Epidermal melanocyte (primary cell): ENCODE measurements around the gene GMPR2.
A peak's percentile ranks its signal among the peaks of the same experiment; 100 is the strongest.

Experiments
- DNase-seq: peaks from one replicate; pipeline ENCODE4 v3.0.0; 2011; ENCODE audit warnings: low spot score; ENCODE audit not compliant: insufficient read length

Gene GMPR2

DNA sequence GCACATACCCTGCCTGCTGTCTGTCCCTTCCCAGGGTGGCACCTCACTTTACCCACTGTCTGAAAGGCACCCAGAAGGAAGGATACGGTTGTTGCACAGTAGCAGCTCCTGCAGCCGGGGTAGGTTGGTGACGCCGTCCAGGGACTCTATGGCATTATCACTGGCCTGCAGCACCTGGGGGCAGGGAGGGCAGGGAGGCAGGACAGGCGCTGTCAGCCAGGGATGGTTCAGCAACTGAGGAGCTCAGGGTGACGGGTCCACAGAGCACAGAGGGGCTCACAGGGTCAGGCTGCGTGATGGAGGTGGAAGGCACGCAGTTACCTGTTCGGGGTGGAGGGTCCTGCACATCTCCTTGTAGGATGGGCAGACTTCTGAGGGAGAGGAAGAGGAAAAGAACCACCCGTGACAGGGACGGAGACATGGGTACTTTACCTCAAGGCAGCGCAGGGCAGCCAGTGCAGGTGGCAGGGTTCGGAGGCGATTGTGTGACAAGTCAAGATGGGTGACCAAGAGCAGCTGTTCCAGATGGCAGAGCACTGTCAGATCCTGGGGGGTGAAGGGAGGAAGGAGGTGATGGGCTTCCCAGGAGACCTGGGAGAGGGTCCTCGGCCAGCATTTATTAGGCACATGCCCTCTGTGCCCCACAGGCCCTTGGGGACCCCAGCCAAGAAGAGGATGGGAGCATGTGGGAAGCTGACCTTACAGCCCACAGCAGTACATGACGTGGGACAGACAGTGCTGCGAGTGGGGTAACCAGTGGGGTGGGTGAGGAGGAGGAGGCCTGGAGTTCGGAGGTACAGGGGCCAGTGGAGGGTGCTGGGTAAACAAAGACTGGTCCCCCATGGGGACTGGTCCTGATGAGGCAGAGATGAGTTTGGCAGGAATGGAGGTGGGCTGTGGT, 33.9 kb downstream of the GMPR2 start:
- DNase-seq, result no peak

DNA sequence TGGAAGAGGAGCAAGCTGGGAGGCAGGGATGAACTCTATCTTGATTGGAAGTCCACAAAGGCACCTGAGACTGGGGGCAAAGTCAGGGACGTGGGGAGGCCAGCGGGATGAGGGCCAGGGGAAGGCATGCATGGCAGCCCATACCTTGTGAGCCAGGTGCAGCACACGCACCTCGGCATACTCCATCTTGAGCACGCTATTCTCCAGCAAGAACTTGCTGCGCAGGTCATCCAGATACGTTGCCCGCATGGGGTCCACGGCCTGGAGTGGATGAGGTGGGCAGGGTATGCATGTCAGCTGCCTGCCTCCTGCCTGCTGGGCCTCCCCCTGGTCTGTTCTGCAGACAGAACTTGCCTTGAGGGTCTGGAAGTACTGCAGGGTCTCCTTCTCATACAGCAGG, 34.8 kb downstream of the GMPR2 start:
- no peak for DNase-seq

DNA sequence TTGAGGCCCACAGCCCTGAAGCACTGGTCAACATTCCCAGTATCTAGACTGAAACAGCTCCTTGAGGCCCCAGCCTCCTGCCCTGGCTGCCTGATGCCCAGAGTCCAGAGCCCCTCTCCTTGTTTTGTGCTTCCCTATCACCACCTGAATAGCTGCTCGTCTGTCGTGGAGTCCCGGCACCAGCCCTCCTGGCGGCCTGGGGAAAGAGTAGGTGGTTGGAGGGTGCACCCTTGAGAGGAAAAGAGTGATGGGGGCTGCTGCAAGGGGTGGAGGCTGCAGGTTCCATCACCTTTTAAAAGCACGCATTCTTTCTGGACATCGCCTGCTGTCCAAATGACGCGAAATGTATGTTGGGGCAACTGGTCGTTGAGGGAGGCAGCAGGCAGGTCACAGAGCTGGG, 35.5 kb downstream of the GMPR2 start:
- no peak for DNase-seq

GRCh38 chr14:24269368-24269767, 36.6 kb downstream of the GMPR2 start:
- DNase-seq, result no peak

DNA sequence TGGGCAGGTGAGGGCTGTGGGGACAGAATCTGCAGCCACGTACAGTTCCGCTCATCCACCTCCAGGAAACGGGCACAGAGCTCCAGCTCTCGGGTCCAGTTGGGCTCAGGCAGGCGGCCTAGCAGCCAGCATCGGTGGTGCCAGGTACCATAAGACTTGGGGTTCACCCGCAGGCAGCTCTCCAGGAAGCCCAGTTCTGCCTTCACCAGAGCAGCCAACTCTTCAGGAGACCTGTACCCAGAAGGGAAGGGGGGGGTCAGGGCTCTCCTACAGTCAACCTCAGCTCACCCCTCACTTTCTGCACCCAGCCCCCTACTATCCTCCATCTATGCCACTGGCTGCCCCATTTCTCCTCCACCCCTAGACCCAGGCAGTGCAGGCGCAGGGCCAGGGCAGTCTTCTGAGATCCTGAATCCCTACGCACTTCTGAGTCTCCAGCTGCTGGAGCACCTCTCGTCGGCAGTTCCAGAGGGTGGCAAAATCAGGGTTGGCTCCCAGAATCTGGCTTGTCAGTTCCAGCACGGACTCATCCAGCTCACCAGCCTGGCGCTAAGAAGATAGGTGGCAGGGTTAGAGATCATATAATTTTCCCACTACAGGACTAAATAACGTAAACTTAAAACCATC, 37.3 kb downstream of the GMPR2 start:
- no peak for DNase-seq

DNA sequence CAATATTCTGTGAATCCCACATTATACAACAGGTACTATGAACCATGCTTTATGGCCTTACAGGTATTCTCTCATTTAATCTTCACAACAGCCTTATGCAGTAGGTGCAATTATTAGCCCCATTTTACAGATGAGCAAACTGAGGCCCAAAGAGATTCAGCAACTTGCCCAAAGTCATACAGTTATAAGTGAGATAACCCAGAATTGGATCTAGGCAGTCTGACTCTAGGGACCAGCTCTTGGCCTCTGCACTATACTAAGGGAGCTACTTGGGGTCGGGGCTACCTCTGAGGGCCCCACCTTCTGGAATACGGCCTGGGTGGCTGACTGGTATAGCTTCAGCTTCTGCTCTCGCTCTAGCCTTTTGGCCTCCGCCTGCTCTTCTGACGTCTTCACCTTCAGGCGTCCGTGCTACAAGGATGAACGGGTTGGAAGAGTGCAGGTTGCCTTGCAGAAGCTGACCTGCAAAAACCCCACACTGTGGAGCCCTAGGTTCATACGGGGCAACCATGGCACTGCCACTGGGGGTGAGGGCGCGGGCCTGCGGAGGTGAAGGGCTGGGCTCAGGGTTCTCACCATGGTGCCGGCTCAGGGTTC, 37.9 kb downstream of the GMPR2 start:
- DNase-seq, result no peak

DNA sequence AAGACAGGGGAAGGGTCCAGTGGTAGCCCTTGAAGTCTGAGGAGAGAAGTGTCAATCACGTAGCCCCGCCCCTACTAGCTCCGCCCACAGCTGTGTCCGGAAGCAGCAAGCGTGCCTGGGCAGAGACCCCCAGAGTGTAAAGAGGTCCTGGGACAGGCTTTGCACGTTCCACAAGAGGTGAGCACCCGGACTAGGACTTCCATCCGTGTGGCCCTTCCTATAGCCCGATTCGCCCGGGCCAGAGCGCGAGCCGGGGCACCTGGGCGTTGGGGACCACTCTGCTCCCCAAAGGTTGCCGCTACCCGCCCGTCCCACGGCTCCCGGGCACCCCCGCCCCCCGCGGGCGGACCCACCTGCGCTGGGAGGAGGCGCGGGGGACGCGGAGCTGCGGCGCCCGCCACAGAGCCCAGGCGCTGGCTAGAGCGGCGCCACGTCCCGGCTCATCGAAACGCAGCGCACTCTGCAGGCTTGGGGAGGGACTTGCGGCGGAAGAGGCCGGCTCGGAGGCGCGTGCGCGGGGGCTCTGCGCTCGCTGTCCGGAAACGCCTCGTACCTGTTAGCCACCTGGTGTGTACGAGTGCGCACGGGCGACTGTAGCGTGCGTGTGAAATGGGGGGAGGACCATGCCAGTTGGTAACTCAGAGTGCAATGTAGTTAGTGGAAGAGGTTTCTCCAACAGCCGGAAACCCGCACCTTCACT, 38.6 kb downstream of the GMPR2 start, which contains the start of gene RABGGTA:
Gene RABGGTA (minus strand): TSS at position 464 of the 700 bp plus-strand sequence. CDS start 482 bp downstream, outside the sequence.
- DNase-seq, result peak; percentile 94

- no peak for DNase-seq
These were observed 39.1 kb downstream of the GMPR2 start for GRCh38 chr14:24271834-24272263.

DNA sequence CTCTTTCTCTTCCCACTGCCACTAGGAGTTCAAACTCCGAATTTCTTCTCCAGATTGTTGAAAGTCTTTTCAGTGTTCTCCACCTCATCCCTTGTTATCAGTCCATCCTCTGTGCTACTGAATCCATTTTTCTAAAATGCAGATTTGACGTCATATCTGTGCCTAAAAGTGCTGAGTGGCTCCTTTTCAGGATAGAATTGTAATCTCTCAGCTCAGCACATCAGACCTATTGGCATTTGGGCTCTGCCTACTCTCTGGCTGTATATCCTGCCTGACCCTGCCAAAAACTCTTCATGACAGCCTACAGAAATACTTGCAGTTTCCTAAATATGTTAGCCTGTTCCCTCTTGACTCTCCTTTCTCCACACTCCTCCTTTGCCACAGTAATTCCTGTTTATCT, 39.7 kb downstream of the GMPR2 start:
- no peak for DNase-seq

DNA sequence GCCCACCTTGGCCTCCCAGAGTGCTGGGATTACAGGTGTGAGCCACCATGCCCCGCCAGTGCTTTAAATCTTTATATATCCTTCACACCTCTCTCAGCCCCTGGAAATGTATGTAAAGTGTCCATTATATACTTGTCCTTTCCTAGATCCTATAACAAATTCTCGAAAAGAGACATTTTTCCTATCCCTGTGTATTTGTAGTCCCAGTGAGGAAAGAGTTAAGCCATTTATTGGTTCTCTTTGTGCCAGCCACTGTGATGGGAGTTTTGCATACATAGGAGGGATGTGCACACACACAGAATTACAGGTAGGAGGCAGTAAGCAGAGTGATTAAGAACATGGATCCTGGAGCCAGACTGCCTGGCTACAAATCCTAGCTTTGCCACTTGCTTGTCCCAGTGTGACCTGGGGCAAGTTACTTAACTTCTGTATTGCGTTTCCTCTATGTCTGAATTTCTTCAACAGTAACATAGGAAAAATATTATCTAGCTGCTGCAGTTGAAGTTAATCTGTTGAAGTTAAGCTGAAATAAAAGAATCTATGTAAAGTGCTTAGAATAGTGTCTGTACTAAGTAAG, 40.8 kb downstream of the GMPR2 start:
- no peak for DNase-seq

DNA sequence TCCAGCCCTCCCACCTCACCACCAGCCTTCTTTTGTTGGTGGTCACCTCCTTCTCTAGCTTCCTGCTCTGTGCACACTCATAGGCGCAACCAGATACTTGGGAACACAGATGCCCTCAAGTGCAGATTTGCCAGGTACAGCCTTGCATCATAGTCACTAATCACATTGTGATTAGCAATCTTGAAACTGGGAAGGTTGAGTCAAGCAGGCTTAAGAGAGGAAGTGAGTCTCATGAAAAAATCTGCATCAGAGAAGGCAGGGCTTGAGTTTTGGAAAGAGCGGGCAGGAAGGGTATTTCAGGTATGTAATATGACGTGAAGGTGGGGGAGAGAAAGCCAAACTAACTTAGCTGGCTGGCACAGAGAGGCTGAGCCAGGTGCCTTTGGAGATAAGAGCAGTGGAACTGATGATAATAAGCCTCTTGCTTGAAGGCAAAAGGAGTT, 41.4 kb downstream of the GMPR2 start:
- DNase-seq, result no peak

- DNase-seq, result no peak
These were observed 44.3 kb downstream of the GMPR2 start for GRCh38 chr14:24277071-24277470.

- no peak for DNase-seq
These were observed 45.0 kb downstream of the GMPR2 start for GRCh38 chr14:24277606-24278321.

DNA sequence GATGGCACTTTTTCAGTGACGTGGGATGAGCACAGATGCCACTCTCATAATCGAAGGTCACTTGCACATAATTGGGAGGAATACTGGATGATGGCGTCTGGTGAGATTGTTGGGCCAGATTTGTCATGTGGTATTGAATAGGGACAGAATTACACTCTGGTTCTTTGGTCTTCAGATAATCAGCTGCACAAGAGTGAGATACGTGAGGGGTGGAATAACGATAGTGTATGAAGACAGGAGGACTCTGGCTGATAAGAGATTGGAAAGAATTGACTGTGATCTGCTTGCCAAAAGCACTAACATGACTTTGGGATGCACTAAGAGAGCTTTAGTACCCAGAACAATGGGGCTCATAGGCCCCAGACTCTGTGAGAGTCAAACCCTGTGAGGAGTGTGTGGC, 45.7 kb downstream of the GMPR2 start:
- no peak for DNase-seq

DNA sequence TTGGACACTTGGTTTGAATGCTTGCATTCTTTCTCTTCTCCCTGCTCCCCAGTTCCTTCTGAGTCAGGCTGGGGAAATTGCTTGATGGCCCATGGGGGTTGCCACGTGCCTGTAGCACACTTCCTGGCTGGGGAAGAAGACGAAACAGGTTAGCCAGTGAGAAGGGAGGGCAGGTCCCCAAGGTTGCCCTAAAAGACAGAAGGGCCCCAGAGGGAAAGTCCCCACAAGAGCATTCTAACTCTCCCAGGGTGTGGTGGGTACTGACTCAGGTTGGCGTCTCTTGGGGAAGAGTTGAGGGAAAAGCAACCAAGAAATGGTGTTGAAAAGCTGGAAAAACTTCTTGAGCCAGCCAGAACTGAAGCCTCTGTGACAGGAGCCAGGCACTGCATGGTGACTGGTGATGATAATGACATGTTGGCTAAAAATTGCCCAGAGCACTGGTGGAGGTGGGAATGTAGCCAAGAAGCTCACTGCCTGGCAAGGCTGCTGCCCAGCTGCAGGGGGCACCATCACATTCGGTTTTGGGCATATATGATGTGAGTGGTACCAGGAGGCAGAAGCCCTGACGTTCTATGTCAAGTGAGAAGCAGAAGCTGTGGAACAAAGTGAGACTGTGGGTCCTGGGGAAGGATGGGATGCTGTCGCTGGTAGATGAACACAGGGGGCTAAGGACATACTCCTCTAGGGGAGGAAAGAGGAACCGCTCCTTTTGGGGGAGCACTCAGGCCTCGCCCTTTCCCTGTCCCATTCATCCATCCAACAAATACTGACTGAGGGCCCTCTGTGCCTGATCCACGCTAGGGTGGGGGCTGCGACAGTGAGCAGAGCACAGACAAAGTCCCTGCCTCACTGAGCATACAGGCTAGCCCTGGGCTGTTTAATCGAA, 46.8 kb downstream of the GMPR2 start:
- DNase-seq, result no peak

- no peak for DNase-seq
These were observed 48.2 kb downstream of the GMPR2 start for GRCh38 chr14:24280797-24281460.

DNA sequence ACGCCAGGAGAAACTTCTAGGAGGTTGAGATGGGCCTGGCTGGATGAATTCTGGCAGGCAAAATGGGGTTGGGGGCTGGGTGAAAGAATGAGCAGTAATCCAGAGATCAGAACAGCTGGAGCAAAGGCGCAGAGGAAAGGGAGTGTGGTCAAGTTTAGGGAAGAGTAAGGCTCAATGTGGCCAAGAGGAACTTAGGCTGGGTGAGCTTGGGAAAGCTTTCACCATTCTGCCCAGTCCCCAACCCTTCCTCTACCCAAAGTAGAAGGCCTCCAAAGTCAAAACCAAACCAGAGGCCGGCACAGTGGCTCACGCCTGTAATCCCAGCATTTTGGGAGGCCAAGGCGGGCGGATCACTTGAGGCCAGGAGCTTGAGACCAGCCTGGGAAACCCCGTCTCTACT, 48.9 kb downstream of the GMPR2 start:
- DNase-seq, result no peak

- no peak for DNase-seq
These were observed 50.0 kb downstream of the GMPR2 start for GRCh38 chr14:24282736-24283135.
